GM18907 (cell line): ENCODE results near the gene MED27.
"Not testable (repeated sequence)": the region's sequence is repeated elsewhere in the genome, so short reads cannot be mapped to it uniquely, and the experiment has no call there.

Experiments
- ATAC-seq: cut with Tn5 transposase; IDR thresholded peaks from one replicate; pipeline ENCODE4 v1.9.1; 2021; ENCODE audit warnings: mild to moderate bottlenecking, moderate library complexity; ENCODE audit not compliant: unreplicated experiment

MED27 gene

GRCh38 chr9:132020820-132021510 is 58.7 kb downstream of the MED27 start:
- no peak for ATAC-seq

GRCh38 chr9:132020272-132020671 is 59.4 kb downstream of the MED27 start:
- ATAC-seq: no peak

- ATAC-seq: no peak
Measured at GRCh38 chr9:132019702-132020101, 60.0 kb downstream of the MED27 start.

- ATAC-seq: no peak
Measured at GRCh38 chr9:132018957-132019405, 60.7 kb downstream of the MED27 start.

- no peak for ATAC-seq
Measured at GRCh38 chr9:132016456-132016855, 63.2 kb downstream of the MED27 start.

GRCh38 chr9:132015866-132016265 is 63.8 kb downstream of the MED27 start:
- ATAC-seq: no peak

- ATAC-seq: no peak
Measured at GRCh38 chr9:132014218-132014805, 65.4 kb downstream of the MED27 start.

- no peak for ATAC-seq
Measured at GRCh38 chr9:132012704-132013357, 66.8 kb downstream of the MED27 start.

- ATAC-seq: no peak
Measured at GRCh38 chr9:132011896-132012295, 67.8 kb downstream of the MED27 start.

GRCh38 chr9:132011309-132011708 is 68.4 kb downstream of the MED27 start:
- ATAC-seq: no peak

GRCh38 chr9:132010201-132010600 is 69.5 kb downstream of the MED27 start:
- not testable (repeated sequence) for ATAC-seq

GRCh38 chr9:132008855-132009812 is 70.5 kb downstream of the MED27 start:
- ATAC-seq: no peak

GRCh38 chr9:132008184-132008803 is 71.4 kb downstream of the MED27 start:
- ATAC-seq: no peak

- ATAC-seq: peak; percentile 25
Measured at GRCh38 chr9:132007371-132008025, 72.2 kb downstream of the MED27 start.

GRCh38 chr9:132006677-132007370 is 72.8 kb downstream of the MED27 start:
- ATAC-seq: peak; percentile 76

GRCh38 chr9:132005899-132006298 is 73.8 kb downstream of the MED27 start:
- ATAC-seq: no peak

- ATAC-seq: no peak
Measured at GRCh38 chr9:132004323-132004722, 75.3 kb downstream of the MED27 start.

GRCh38 chr9:132003896-132004295 is 75.8 kb downstream of the MED27 start:
- ATAC-seq: no peak

GRCh38 chr9:132003319-132003704 is 76.4 kb downstream of the MED27 start:
- ATAC-seq: no peak
